ENCODE measurements around the gene TNXB. TPM values are rescaled to one million over a fixed set of nuclear protein-coding genes. Genes with fewer than 3 reads are reported as not detected.

TNXB gene
- total and polyA plus RNA-seq, 2 donors (not counting 3 experiments of a cell fraction or from before 2014, with no cell fraction given), result 0.47 to 2.7 TPM

GRCh38 chr6:32057966-32058365 lies 51.2 kb downstream of the TNXB start:
- H3K4me1 ChIP-seq (ENCODE audit: control insufficient read depth, extremely low read depth, insufficient read depth, low read length), result peaks cover 9% of the 10 kb centered on the region
- ChIA-PET POLR2A (no interaction called here), CTCF (interaction anchor here (1.7 kb wide), 1 partner anchor 10 kb away, joined by 7 read pairs; no protein-coding TSS in a partner anchor)
- no TSS peak for BruUV-seq (replicated peaks)
- no peak for DNase-seq (ENCODE audit: low read depth, low spot score)
- no peak for TF ChIP-seq POLR2A (IDR thresholded peaks at IDR 0.05; ENCODE audit: low read depth, low read length)
- TF ChIP-seq GATA2 (IDR thresholded peaks at IDR 0.05; ENCODE audit: insufficient read depth, insufficient read length, low read depth, low read length), result no peak
- no peak for TF ChIP-seq EZH2 (IDR thresholded peaks at IDR 0.05; ENCODE audit: borderline replicate concordance, low read depth, low read length, severe bottlenecking)
- TF ChIP-seq FOS (IDR thresholded peaks at IDR 0.05; ENCODE audit: borderline replicate concordance, insufficient read depth, low read length), result no peak
- no peak for TF ChIP-seq JUN (IDR thresholded peaks at IDR 0.05; ENCODE audit: borderline replicate concordance, insufficient read depth, insufficient read length, low read depth)
- no peaks in the 10 kb centered on the region for H3K9me1 ChIP-seq (replicated peaks; ENCODE audit: control insufficient read depth, extremely low read depth, insufficient read depth, low read length)
- H3K79me2 ChIP-seq (ENCODE audit: control insufficient read depth, insufficient read depth, low read length), result no peaks in the 10 kb centered on the region
- no peaks in the 10 kb centered on the region for H3K27me3 ChIP-seq (ENCODE audit: control insufficient read depth in 2 of 2, insufficient read depth in 2 of 2, low read length in 2 of 2)
- no peaks in the 10 kb centered on the region for H3K36me3 ChIP-seq (ENCODE audit: control insufficient read depth in 2 of 2, extremely low read depth in 1 of 2, insufficient read depth in 2 of 2, low read length in 2 of 2)
- no peaks in the 10 kb centered on the region for H3K9me3 ChIP-seq (replicated peaks; ENCODE audit: control insufficient read depth, insufficient read depth, low read length)
- no peak for FAIRE-seq
- dilution Hi-C loops (cut with MboI; ENCODE audit: extremely low pct_ligation_motif_present, low sequenced_read_pairs) (no loop called here), intact Hi-C loops (cut with micrococcal nuclease) (no loop called here)
- no peak overlapping the region for H3K4me3 ChIP-seq (replicated peaks in 1 of 3; ENCODE audit: insufficient read depth in 1 of 3, low read depth in 1 of 3, low read length in 3 of 3)
- no peak overlapping the region for H2AFZ ChIP-seq (ENCODE audit: low read depth, low read length)
- no peak overlapping the region for H3K27ac ChIP-seq (ENCODE audit: insufficient read depth, low read depth, low read length)
- H3K4me2 ChIP-seq (ENCODE audit: insufficient read depth, low read length), result no peak overlapping the region
- no peaks in the 10 kb centered on the region for H4K20me1 ChIP-seq (replicated peaks; ENCODE audit: control insufficient read depth, extremely low read depth, insufficient read depth, low read length)
- H3K9ac ChIP-seq (replicated peaks; ENCODE audit: extremely low read depth, insufficient read depth, low read length), result no peak overlapping the region

- Histone ChIP-seq H3K9ac (replicated peaks; ENCODE audit: extremely low read depth, insufficient read depth, low read length) (no peak overlapping the region), H3K27ac (ENCODE audit: insufficient read depth, low read depth, low read length) (no peak overlapping the region), H2AFZ (ENCODE audit: low read depth, low read length) (no peak overlapping the region), H3K79me2 (ENCODE audit: control insufficient read depth, insufficient read depth, low read length) (no peaks in the 10 kb centered on the region), H3K36me3 (ENCODE audit: control insufficient read depth in 2 of 2, extremely low read depth in 1 of 2, insufficient read depth in 2 of 2, low read length in 2 of 2) (no peaks in the 10 kb centered on the region), H3K9me1 (replicated peaks; ENCODE audit: control insufficient read depth, extremely low read depth, insufficient read depth, low read length) (no peaks in the 10 kb centered on the region), H3K4me3 (replicated peaks in 1 of 3; ENCODE audit: insufficient read depth in 1 of 3, low read depth in 1 of 3, low read length in 3 of 3) (no peak overlapping the region), H3K27me3 (ENCODE audit: control insufficient read depth in 2 of 2, insufficient read depth in 2 of 2, low read length in 2 of 2) (no peaks in the 10 kb centered on the region), H3K9me3 (replicated peaks; ENCODE audit: control insufficient read depth, insufficient read depth, low read length) (no peaks in the 10 kb centered on the region), H3K4me2 (ENCODE audit: insufficient read depth, low read length) (no peak overlapping the region), H4K20me1 (replicated peaks; ENCODE audit: control insufficient read depth, extremely low read depth, insufficient read depth, low read length) (no peaks in the 10 kb centered on the region), H3K4me1 (ENCODE audit: control insufficient read depth, extremely low read depth, insufficient read depth, low read length) (peaks cover 9% of the 10 kb centered on the region)
- ChIA-PET CTCF (no interaction called here), POLR2A (no interaction called here)
- DNase-seq (ENCODE audit: low read depth, low spot score), result no peak
- no peak for FAIRE-seq
- TF ChIP-seq MAX (IDR thresholded peaks at IDR 0.05; ENCODE audit: insufficient read depth, insufficient read length), result no peak
- TF ChIP-seq MYC (IDR thresholded peaks at IDR 0.05; ENCODE audit: low read depth, low read length), result no peak
- no peak for TF ChIP-seq CTCF (IDR thresholded peaks at IDR 0.05; ENCODE audit: extremely low read depth in 1 of 2, insufficient read depth in 1 of 2, low read depth in 1 of 2, low read length in 2 of 2)
- no peak for TF ChIP-seq EZH2 (IDR thresholded peaks at IDR 0.05; ENCODE audit: borderline replicate concordance, low read depth, low read length, severe bottlenecking)
- no peak for TF ChIP-seq POLR2AphosphoS5 (IDR thresholded peaks at IDR 0.05; ENCODE audit: insufficient read depth, low read depth, low read length)
- no peak for TF ChIP-seq JUN (IDR thresholded peaks at IDR 0.05; ENCODE audit: borderline replicate concordance, insufficient read depth, insufficient read length, low read depth)
- TF ChIP-seq POLR2A (IDR thresholded peaks at IDR 0.05; ENCODE audit: low read depth, low read length), result no peak
- TF ChIP-seq GATA2 (IDR thresholded peaks at IDR 0.05; ENCODE audit: insufficient read depth, insufficient read length, low read depth, low read length), result no peak
- TF ChIP-seq FOS (IDR thresholded peaks at IDR 0.05; ENCODE audit: borderline replicate concordance, insufficient read depth, low read length), result no peak
- dilution Hi-C loops (cut with MboI; ENCODE audit: extremely low pct_ligation_motif_present, low sequenced_read_pairs), result no loop called here
- intact Hi-C loops (cut with micrococcal nuclease), result no loop called here
- BruUV-seq (replicated peaks), result no TSS peak
These were observed 52.9 kb downstream of the TNXB start for GRCh38 chr6:32056254-32056653.

Measured in endothelial cell of umbilical vein (primary cell).